GM12878 (cell line): ENCODE results near the gene RARRES2. TPM values are rescaled to one million over a fixed set of nuclear protein-coding genes. Genes with fewer than 3 reads are reported as not detected.

ENCODE experiments used
- ATAC-seq: fragments of 200-7000 bp; cut with Tn5 transposase; 3 replicates; pipeline ENCODE4 v1.9.1; 2020; ENCODE audit warnings: mild to moderate bottlenecking, moderate library complexity
- BruUV-seq: library from RNA; stranded (reverse); fragments of 400-500 nt; replicated peaks from 2 replicates; lab custom pipeline; 2021; lab: Mats Ljungman, UMichigan
- CTCF ChIA-PET: fragments of 300-600 bp; sonication (Branson Sonifier 250); formaldehyde crosslinking; extraction: SDS; loops from one replicate; lab custom pipeline; 2021; ENCODE audit warnings: inconsistent platforms; lab: Yijun Ruan, JAX
- POLR2A ChIA-PET: fragments of 350-600 bp; formaldehyde crosslinking; extraction: SDS; loops from one replicate; lab custom pipeline; 2021; ENCODE audit warnings: inconsistent platforms; lab: Charles Lee
- RAD21 ChIA-PET: fragments of 300-600 bp; sonication (Branson Sonifier 250); formaldehyde crosslinking; loops from one replicate; lab custom pipeline; 2023; ENCODE audit warnings: antibody characterized with exemption; ENCODE audit not compliant: unreplicated experiment; lab: Charles Lee
- SMC1A ChIA-PET: fragments of 300-600 bp; sonication (Branson Sonifier 250); formaldehyde crosslinking; loops from one replicate; lab custom pipeline; 2023; ENCODE audit not compliant: unreplicated experiment, uncharacterized antibody; lab: Charles Lee
- DNase-seq: peaks from one replicate; pipeline ENCODE4 v3.0.0-alpha.2; 2011; ENCODE audit warnings: low read depth, low spot score
- FAIRE-seq: peaks from 3 replicates; lab custom pipeline; 2011; peaks lifted over from hg19 to GRCh38; lab: Jason Lieb, UNC
- H2AFZ ChIP-seq: 2 replicates; pipeline ENCODE4 v1.6.0; 2011; ENCODE audit warnings: low read depth, low read length, control low read depth; ENCODE audit not compliant: control insufficient read depth
- H3K27ac ChIP-seq: 2 replicates; pipeline ENCODE4 v1.5.1; 2011; ENCODE audit warnings: control low read depth; ENCODE audit not compliant: control insufficient read depth, insufficient read depth
- H3K27me3 ChIP-seq, 2 experiments: replicated peaks in 1 of 2; 2 replicates each; pipeline versions ENCODE4 v1.6.0 to v1.6.1; 2011; ENCODE audit warnings: low read length in 1 of 2; ENCODE audit not compliant: control insufficient read depth in 2 of 2, insufficient read depth in 2 of 2
- H3K36me3 ChIP-seq, 2 experiments: 2 replicates each; pipeline ENCODE4 v1.5.1; 2011; ENCODE audit warnings: low read length in 1 of 2; ENCODE audit not compliant: control insufficient read depth in 2 of 2, insufficient read depth in 2 of 2
- H3K4me1 ChIP-seq: 2 replicates; pipeline ENCODE4 v1.6.1; 2011; ENCODE audit warnings: mild to moderate bottlenecking, low read length, moderate library complexity, mixed read lengths; ENCODE audit not compliant: control insufficient read depth, insufficient read depth
- H3K4me2 ChIP-seq: 2 replicates; pipeline ENCODE4 v1.6.0; 2011; ENCODE audit warnings: control low read depth; ENCODE audit not compliant: control insufficient read depth, insufficient read depth
- H3K4me3 ChIP-seq: fragments of 200-600 bp; sonication (generic); 2 replicates; pipeline ENCODE4 v1.5.1; 2016
- H3K79me2 ChIP-seq: 2 replicates; pipeline ENCODE4 v1.6.0; 2011; ENCODE audit warnings: low read length; ENCODE audit not compliant: control insufficient read depth, insufficient read depth
- H3K9ac ChIP-seq: 2 replicates; pipeline ENCODE4 v1.8.0; 2011; ENCODE audit warnings: low read length, control low read depth, mixed read lengths; ENCODE audit not compliant: control insufficient read depth, insufficient read depth
- H3K9me3 ChIP-seq: replicated peaks from 3 replicates; pipeline ENCODE4 v1.5.1; 2011; ENCODE audit warnings: mild to moderate bottlenecking, low read length; ENCODE audit not compliant: control insufficient read depth, insufficient read depth
- H4K20me1 ChIP-seq: 2 replicates; pipeline ENCODE4 v1.6.0; 2011; ENCODE audit not compliant: control insufficient read depth, insufficient read depth
- ASH2L ChIP-seq: fragments of 300-600, 200-600 bp; sonication (generic); IDR thresholded peaks from 2 replicates; pipeline ENCODE4 v1.6.1; 2017; ENCODE audit warnings: low read depth, mild to moderate bottlenecking, borderline replicate concordance
- BHLHE40 ChIP-seq, 2 experiments: fragments of 450-650 bp in 1 of 2; IDR thresholded peaks; 2 replicates each; pipeline ENCODE4 v1.6.1; 2011 to 2017; ENCODE audit warnings: low read depth in 2 of 2, borderline replicate concordance in 1 of 2, improper control_type of control experiment in 1 of 2, low read length in 1 of 2, mild to moderate bottlenecking in 1 of 2
- EGR1 ChIP-seq, 2 experiments: IDR thresholded peaks; 1 replicate in 1 of 2; 2 replicates in 1 of 2; pipeline ENCODE4 v1.6.1; 2011 to 2012; ENCODE audit warnings: low read depth in 2 of 2, low read length in 2 of 2, borderline replicate concordance in 1 of 2, mild to moderate bottlenecking in 1 of 2, moderate library complexity in 1 of 2
- FOXM1 ChIP-seq: IDR thresholded peaks from 2 replicates; pipeline ENCODE4 v1.6.1; 2012; ENCODE audit warnings: low read depth, mild to moderate bottlenecking, inconsistent platforms, low read length, moderate library complexity
- JUND ChIP-seq: IDR thresholded peaks from 2 replicates; pipeline ENCODE4 v1.6.1; 2012; ENCODE audit warnings: low read depth, mild to moderate bottlenecking, low read length, improper control_type of control experiment, moderate library complexity
- KAT2A ChIP-seq: conservative IDR thresholded peaks from 2 replicates; pipeline ENCODE4 v1.6.1; 2011; ENCODE audit warnings: low read depth, low read length; ENCODE audit not compliant: control insufficient read depth
- MTA2 ChIP-seq: fragments of 450-650 bp; IDR thresholded peaks from 2 replicates; pipeline ENCODE4 v1.6.1; 2016; ENCODE audit warnings: low read depth, mild to moderate bottlenecking, moderate library complexity
- RFX5 ChIP-seq: IDR thresholded peaks from 2 replicates; pipeline ENCODE4 v1.6.1; 2011; ENCODE audit warnings: low read depth, low read length, improper control_type of control experiment
- SIN3A ChIP-seq: IDR thresholded peaks from 2 replicates; pipeline ENCODE4 v1.6.1; 2012; ENCODE audit warnings: low read depth, low read length, improper control_type of control experiment
- SMAD5 ChIP-seq: IDR thresholded peaks from 2 replicates; pipeline ENCODE4 v1.6.1; 2016; ENCODE audit warnings: antibody characterized with exemption, low read depth
- TAF1 ChIP-seq: IDR thresholded peaks from 2 replicates; pipeline ENCODE4 v1.6.1; 2011; ENCODE audit warnings: mild to moderate bottlenecking, low read depth, low read length, borderline replicate concordance
- TARDBP ChIP-seq: IDR thresholded peaks from 2 replicates; pipeline ENCODE4 v1.6.1; 2016; ENCODE audit warnings: borderline replicate concordance
- ZNF207 ChIP-seq: fragments of 450-650 bp; IDR thresholded peaks from 2 replicates; pipeline ENCODE4 v1.6.1; 2014; ENCODE audit warnings: antibody characterized with exemption, mild to moderate bottlenecking, borderline replicate concordance
- WGBS: methylation state at CpG from one replicate; pipeline ENCODE4 v1.1.6; 2016; ENCODE audit warnings: low lambda C conversion rate; ENCODE audit not compliant: insufficient replicate concordance, insufficient coverage; ENCODE audit errors: missing lambda C conversion rate; 5-methylcytosine and 5-hydroxymethylcytosine counted together
- in situ Hi-C: fragments of 300-500 bp; cut with MboI; formaldehyde crosslinking; loops from 9 replicates; pipeline ENCODE4 v1.14.3; 2018; ENCODE audit warnings: mixed read lengths
- intact Hi-C: fragments of 100-400 bp; cut with micrococcal nuclease; formaldehyde crosslinking; loops from one replicate; pipeline ENCODE4 v1.14.2; 2022; ENCODE audit not compliant: unreplicated experiment
- polyA plus RNA-seq, 11 experiments: library from polyadenylated mRNA; depleted of rRNA in 4 of 11; unstranded in 6 of 11; stranded (reverse) in 5 of 11; fragments of >200 nt; fragmentation: Nextera tagmentation in 4 of 11; fragmentation: Illumina TruSeq in 1 of 11; extraction: Ambion mirVana in 4 of 11; extraction: Trizol in 1 of 11; gene quantifications; 1 replicate in 1 of 11; 2 replicates in 10 of 11; pipeline versions ENCODE4 v1.2.1 to v1.2.3, GENCODE V29; 2011 to 2016; ENCODE audit warnings: inconsistent platforms in 2 of 11, missing spikeins in 2 of 11, low read depth in 1 of 11
- total RNA-seq, 4 experiments: library from RNA; depleted of rRNA in 3 of 4; stranded (reverse); fragments of >200 nt in 3 of 4; fragmentation: Illumina TruSeq in 1 of 4; extraction: Trizol in 1 of 4; gene quantifications; 2 replicates each; pipeline versions ENCODE4 v1.2.1 to v1.2.3, GENCODE V29; 2013 to 2021
- TF ChIP-seq, protein P1 (sequence below): fragments of 450-650 bp; IDR thresholded peaks from 2 replicates; pipeline ENCODE4 v1.6.1; 2017; ENCODE audit warnings: mild to moderate bottlenecking, low read depth, inconsistent platforms; ENCODE audit not compliant: poor library complexity, severe bottlenecking
- TF ChIP-seq, protein P2 (sequence below), 3 experiments: IDR thresholded peaks in 2 of 3; conservative IDR thresholded peaks in 1 of 3; 2 replicates each; pipeline ENCODE4 v1.5.1; 2011; ENCODE audit warnings: low read depth in 3 of 3, low read length in 3 of 3, mild to moderate bottlenecking in 3 of 3, control low read depth in 2 of 3, moderate library complexity in 2 of 3, inconsistent platforms in 1 of 3, mixed read lengths in 1 of 3; ENCODE audit not compliant: control insufficient read depth in 2 of 3, insufficient read depth in 1 of 3; ENCODE audit errors: extremely low read depth in 1 of 3
- TF ChIP-seq, protein P3 (sequence below): IDR thresholded peaks from 2 replicates; pipeline ENCODE4 v1.6.1; 2011; ENCODE audit warnings: borderline replicate concordance, low read depth, mild to moderate bottlenecking, moderate library complexity, low read length; ENCODE audit not compliant: insufficient read depth, poor library complexity, severe bottlenecking
- TF ChIP-seq, protein P4 (sequence below): IDR thresholded peaks from 2 replicates; pipeline ENCODE4 v1.6.1; 2011; ENCODE audit warnings: low read depth, mild to moderate bottlenecking, low read length, moderate library complexity, borderline replicate concordance; ENCODE audit errors: extremely low read depth

Gene RARRES2
- total and polyA plus RNA-seq, 10 of the 15 experiments (the other 5 are each of a cell fraction or from before 2014, with no cell fraction given): 0.13 to 2.2 (median 0.40) TPM; not detected in 3

DNA sequence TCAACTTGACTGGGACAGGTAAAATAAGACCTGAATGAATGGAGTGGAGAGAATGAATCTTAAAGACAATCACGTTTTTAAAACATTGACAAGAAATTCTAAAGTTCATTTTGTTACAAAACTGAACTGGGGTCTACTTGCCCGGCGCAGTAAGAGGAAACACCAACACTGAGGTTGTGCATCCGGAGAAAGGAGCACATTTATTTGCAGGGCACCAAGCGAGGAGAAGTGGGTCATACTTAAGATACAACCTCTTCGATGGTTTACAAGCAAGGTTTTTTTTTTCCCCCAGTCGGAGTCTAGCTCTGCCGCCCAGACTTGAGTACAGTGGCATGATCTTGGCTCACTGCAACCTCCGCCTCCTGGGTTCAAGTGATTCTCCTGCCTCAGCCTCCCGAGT, 23.8 kb upstream of the RARRES2 start:
- Histone ChIP-seq H3K4me2 (no peak overlapping the region), H4K20me1 (no peaks in the 10 kb centered on the region), H2AFZ (no peak overlapping the region), H3K9me3 (no peaks in the 10 kb centered on the region), H3K79me2 (peaks cover 26% of the 10 kb centered on the region), H3K36me3 (peaks cover 0 to 6% of the 10 kb centered on the region in 2 experiments; a peak in 3 of 4 replicates), H3K27me3 (no peaks in the 10 kb centered on the region), H3K27ac (no peak overlapping the region), H3K4me1 (peaks cover 28% of the 10 kb centered on the region), H3K4me3 (no peak overlapping the region), H3K9ac (no peak overlapping the region)
- DNase-seq: no peak
- FAIRE-seq: no peak
- no peak for TF ChIP-seq ZNF207
- TF ChIP-seq, protein P1, sequence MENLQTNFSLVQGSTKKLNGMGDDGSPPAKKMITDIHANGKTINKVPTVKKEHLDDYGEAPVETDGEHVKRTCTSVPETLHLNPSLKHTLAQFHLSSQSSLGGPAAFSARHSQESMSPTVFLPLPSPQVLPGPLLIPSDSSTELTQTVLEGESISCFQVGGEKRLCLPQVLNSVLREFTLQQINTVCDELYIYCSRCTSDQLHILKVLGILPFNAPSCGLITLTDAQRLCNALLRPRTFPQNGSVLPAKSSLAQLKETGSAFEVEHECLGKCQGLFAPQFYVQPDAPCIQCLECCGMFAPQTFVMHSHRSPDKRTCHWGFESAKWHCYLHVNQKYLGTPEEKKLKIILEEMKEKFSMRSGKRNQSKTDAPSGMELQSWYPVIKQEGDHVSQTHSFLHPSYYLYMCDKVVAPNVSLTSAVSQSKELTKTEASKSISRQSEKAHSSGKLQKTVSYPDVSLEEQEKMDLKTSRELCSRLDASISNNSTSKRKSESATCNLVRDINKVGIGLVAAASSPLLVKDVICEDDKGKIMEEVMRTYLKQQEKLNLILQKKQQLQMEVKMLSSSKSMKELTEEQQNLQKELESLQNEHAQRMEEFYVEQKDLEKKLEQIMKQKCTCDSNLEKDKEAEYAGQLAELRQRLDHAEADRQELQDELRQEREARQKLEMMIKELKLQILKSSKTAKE: no peak
- TF ChIP-seq ASH2L: no peak
- TF ChIP-seq, protein P2, sequence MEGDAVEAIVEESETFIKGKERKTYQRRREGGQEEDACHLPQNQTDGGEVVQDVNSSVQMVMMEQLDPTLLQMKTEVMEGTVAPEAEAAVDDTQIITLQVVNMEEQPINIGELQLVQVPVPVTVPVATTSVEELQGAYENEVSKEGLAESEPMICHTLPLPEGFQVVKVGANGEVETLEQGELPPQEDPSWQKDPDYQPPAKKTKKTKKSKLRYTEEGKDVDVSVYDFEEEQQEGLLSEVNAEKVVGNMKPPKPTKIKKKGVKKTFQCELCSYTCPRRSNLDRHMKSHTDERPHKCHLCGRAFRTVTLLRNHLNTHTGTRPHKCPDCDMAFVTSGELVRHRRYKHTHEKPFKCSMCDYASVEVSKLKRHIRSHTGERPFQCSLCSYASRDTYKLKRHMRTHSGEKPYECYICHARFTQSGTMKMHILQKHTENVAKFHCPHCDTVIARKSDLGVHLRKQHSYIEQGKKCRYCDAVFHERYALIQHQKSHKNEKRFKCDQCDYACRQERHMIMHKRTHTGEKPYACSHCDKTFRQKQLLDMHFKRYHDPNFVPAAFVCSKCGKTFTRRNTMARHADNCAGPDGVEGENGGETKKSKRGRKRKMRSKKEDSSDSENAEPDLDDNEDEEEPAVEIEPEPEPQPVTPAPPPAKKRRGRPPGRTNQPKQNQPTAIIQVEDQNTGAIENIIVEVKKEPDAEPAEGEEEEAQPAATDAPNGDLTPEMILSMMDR (IDR thresholded peaks at IDR 0.05 in 2 of 3, conservative IDR thresholded peaks at IDR 0.05 in 1 of 3; ENCODE audit: control insufficient read depth in 2 of 3, extremely low read depth in 1 of 3, insufficient read depth in 1 of 3, low read depth in 3 of 3, low read length in 3 of 3): no peak
- TF ChIP-seq RFX5: no peak
- no peak for TF ChIP-seq TAF1
- TF ChIP-seq JUND: no peak
- TF ChIP-seq SMAD5: no peak
- TF ChIP-seq EGR1 (IDR thresholded peaks at IDR 0.05; ENCODE audit: borderline replicate concordance in 1 of 2, low read depth in 2 of 2, low read length in 2 of 2): no peak
- TF ChIP-seq KAT2A: no peak
- TF ChIP-seq BHLHE40 (IDR thresholded peaks at IDR 0.05; ENCODE audit: borderline replicate concordance in 1 of 2, low read depth in 2 of 2, low read length in 1 of 2): no peak
- no peak for TF ChIP-seq MTA2
- TF ChIP-seq TARDBP: no peak
- TF ChIP-seq, protein P3, sequence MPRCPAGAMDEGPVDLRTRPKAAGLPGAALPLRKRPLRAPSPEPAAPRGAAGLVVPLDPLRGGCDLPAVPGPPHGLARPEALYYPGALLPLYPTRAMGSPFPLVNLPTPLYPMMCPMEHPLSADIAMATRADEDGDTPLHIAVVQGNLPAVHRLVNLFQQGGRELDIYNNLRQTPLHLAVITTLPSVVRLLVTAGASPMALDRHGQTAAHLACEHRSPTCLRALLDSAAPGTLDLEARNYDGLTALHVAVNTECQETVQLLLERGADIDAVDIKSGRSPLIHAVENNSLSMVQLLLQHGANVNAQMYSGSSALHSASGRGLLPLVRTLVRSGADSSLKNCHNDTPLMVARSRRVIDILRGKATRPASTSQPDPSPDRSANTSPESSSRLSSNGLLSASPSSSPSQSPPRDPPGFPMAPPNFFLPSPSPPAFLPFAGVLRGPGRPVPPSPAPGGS: no peak
- TF ChIP-seq, protein P4, sequence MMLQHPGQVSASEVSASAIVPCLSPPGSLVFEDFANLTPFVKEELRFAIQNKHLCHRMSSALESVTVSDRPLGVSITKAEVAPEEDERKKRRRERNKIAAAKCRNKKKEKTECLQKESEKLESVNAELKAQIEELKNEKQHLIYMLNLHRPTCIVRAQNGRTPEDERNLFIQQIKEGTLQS: no peak
- no peak for TF ChIP-seq SIN3A
- TF ChIP-seq FOXM1: no peak
- ChIA-PET RAD21 (interaction anchor here (0.9 to 3.6 kb wide), 5 partner anchors 9 to 69 kb away, joined by 3 to 33 read pairs (median 5); a partner anchor contains a TSS), POLR2A (interaction anchor here (1.2 to 2.8 kb wide), 3 partner anchors 10 to 42 kb away, joined by 5 to 36 read pairs (median 11); no protein-coding TSS in a partner anchor), SMC1A (interaction anchor here (0.9 to 5.6 kb wide), 6 partner anchors 8 to 41 kb away, joined by 3 to 41 read pairs (median 11); a partner anchor contains a TSS), CTCF (interaction anchor here (1.4 to 7.7 kb wide), 6 partner anchors 8 to 68 kb away, joined by 5 to 70 read pairs (median 9); a partner anchor contains a TSS)
- BruUV-seq: no TSS peak
- intact Hi-C loops (no loop called here), in situ Hi-C loops (no loop called here)
- ATAC-seq: no peak
- WGBS: 94% methylated on average over 10 of the region's 10 CpGs
